Caco-2 (cell line): ENCODE measurements around the gene PTGS2. TPM values are rescaled to one million over a fixed set of nuclear protein-coding genes. Genes with fewer than 3 reads are reported as not detected.

Experiments
- BruUV-seq: library from RNA; stranded (reverse); fragments of 400-500 nt; replicated peaks from 2 replicates; lab custom pipeline; 2021; lab: Mats Ljungman, UMichigan
- CTCF ChIA-PET: fragments of 300-600 bp; sonication (Branson Sonifier 250); formaldehyde crosslinking; loops from one replicate; lab custom pipeline; 2022; ENCODE audit warnings: antibody characterized with exemption; lab: Charles Lee
- POLR2A ChIA-PET: fragments of 300-600 bp; sonication (Branson Sonifier 250); formaldehyde crosslinking; loops from one replicate; lab custom pipeline; 2022; ENCODE audit warnings: antibody characterized with exemption; lab: Charles Lee
- DNase-seq, 2 experiments: peaks; one replicate each; pipeline versions ENCODE4 v3.0.0 to v3.0.0-alpha.2; 2020 to 2022
- H3K27me3 ChIP-seq: replicated peaks from 2 replicates; pipeline ENCODE4 v1.6.0; 2011; ENCODE audit warnings: low read length; ENCODE audit not compliant: control insufficient read depth, insufficient read depth
- H3K36me3 ChIP-seq: 2 replicates; pipeline ENCODE4 v1.5.1; 2011; ENCODE audit warnings: low read length; ENCODE audit not compliant: control insufficient read depth, insufficient read depth
- H3K4me1 ChIP-seq: fragments of 250-450 bp; sonication (Bioruptor Pico); 2 replicates; pipeline ENCODE4 v1.5.1; 2020; ENCODE audit warnings: mild to moderate bottlenecking
- H3K4me3 ChIP-seq: 2 replicates; pipeline ENCODE4 v1.5.1; 2011; ENCODE audit warnings: low read depth, mild to moderate bottlenecking, control low read depth, low read length
- H3K9me3 ChIP-seq: fragments of 250-450 bp; sonication (Bioruptor Pico); 2 replicates; pipeline ENCODE4 v1.5.1; 2020; ENCODE audit warnings: mild to moderate bottlenecking, moderate library complexity
- H3K27ac Mint-ChIP-seq: one replicate; pipeline ENCODE4 v1.8.0; 2022; ENCODE audit warnings: mixed read lengths; ENCODE audit not compliant: unreplicated experiment
- H3K27me3 Mint-ChIP-seq: one replicate; pipeline ENCODE4 v1.8.0; 2022; ENCODE audit warnings: mixed read lengths; ENCODE audit not compliant: insufficient read depth, unreplicated experiment
- H3K36me3 Mint-ChIP-seq: one replicate; pipeline ENCODE4 v1.8.0; 2022; ENCODE audit warnings: mild to moderate bottlenecking, mixed read lengths; ENCODE audit not compliant: insufficient read depth, unreplicated experiment
- H3K4me1 Mint-ChIP-seq: one replicate; pipeline ENCODE4 v1.8.0; 2022; ENCODE audit warnings: low read depth, mixed read lengths; ENCODE audit not compliant: unreplicated experiment
- H3K4me3 Mint-ChIP-seq: one replicate; pipeline ENCODE4 v1.8.0; 2022; ENCODE audit warnings: mild to moderate bottlenecking, moderate library complexity, mixed read lengths; ENCODE audit not compliant: unreplicated experiment
- H3K9me3 Mint-ChIP-seq: one replicate; pipeline ENCODE4 v1.8.0; 2022; ENCODE audit warnings: mixed read lengths; ENCODE audit not compliant: unreplicated experiment
- intact Hi-C: fragments of 100-400 bp; cut with micrococcal nuclease; formaldehyde crosslinking; loops from one replicate; pipeline ENCODE4 v1.10.0; 2022; ENCODE audit not compliant: unreplicated experiment
- total RNA-seq: library from RNA; stranded (reverse); gene quantifications from 2 replicates; pipeline ENCODE4 v1.2.3, GENCODE V29; 2022
- TF ChIP-seq, protein P1 (sequence below), 2 experiments: fragments of 200-600 bp in 1 of 2; IDR thresholded peaks; 1 replicate in 1 of 2; 2 replicates in 1 of 2; pipeline versions ENCODE4 v1.5.1 to v1.8.0; 2011 to 2022; ENCODE audit warnings: antibody characterized with exemption in 1 of 2, control low read depth in 1 of 2, inconsistent platforms in 1 of 2, low read depth in 1 of 2, low read length in 1 of 2, mild to moderate bottlenecking in 1 of 2, moderate library complexity in 1 of 2; ENCODE audit not compliant: insufficient read depth in 1 of 2, severe bottlenecking in 1 of 2, unreplicated experiment in 1 of 2

PTGS2 gene
- total RNA-seq, 1 experiment from 2014 or later, result 18.4 TPM

DNA sequence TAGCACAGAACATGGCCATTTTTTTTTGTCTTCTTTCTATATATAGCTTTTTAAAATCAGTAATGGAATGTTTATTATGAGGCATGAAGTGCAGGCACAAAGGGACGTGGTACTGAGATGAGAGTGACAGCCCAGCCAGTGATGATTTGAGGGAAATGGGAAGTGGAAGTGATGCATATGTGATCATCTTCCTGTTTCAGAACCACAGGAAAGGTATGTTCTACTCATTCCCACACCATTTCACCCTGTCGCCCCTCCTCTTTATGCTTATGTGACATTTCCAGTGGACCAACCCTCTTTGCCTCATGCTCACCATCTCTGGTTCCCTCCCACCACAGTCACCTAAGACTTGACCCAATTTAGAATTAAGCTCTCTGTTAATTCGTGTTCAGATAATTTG is 24.3 kb downstream of the PTGS2 start:
- H3K36me3 Mint-ChIP-seq, result peaks cover 6% of the 10 kb centered on the region
- BruUV-seq, result no TSS peak
- Histone ChIP-seq H3K27me3 (no peaks in the 10 kb centered on the region), H3K4me3 (no peak overlapping the region), H3K36me3 (no peaks in the 10 kb centered on the region), H3K9me3 (no peaks in the 10 kb centered on the region), H3K4me1 (no peaks in the 10 kb centered on the region)
- CTCF ChIA-PET, result no interaction called here
- no peaks in the 10 kb centered on the region for H3K4me1 Mint-ChIP-seq
- H3K4me3 Mint-ChIP-seq, result no peak overlapping the region
- no peaks in the 10 kb centered on the region for H3K27me3 Mint-ChIP-seq
- peaks cover 12% of the 10 kb centered on the region for H3K9me3 Mint-ChIP-seq
- TF ChIP-seq, protein P1, sequence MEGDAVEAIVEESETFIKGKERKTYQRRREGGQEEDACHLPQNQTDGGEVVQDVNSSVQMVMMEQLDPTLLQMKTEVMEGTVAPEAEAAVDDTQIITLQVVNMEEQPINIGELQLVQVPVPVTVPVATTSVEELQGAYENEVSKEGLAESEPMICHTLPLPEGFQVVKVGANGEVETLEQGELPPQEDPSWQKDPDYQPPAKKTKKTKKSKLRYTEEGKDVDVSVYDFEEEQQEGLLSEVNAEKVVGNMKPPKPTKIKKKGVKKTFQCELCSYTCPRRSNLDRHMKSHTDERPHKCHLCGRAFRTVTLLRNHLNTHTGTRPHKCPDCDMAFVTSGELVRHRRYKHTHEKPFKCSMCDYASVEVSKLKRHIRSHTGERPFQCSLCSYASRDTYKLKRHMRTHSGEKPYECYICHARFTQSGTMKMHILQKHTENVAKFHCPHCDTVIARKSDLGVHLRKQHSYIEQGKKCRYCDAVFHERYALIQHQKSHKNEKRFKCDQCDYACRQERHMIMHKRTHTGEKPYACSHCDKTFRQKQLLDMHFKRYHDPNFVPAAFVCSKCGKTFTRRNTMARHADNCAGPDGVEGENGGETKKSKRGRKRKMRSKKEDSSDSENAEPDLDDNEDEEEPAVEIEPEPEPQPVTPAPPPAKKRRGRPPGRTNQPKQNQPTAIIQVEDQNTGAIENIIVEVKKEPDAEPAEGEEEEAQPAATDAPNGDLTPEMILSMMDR (IDR thresholded peaks at IDR 0.05; ENCODE audit: insufficient read depth in 1 of 2, low read depth in 1 of 2, low read length in 1 of 2, severe bottlenecking in 1 of 2, unreplicated experiment in 1 of 2), result no peak
- DNase-seq, result no peak
- intact Hi-C loops, result no loop called here
- H3K27ac Mint-ChIP-seq, result no peak overlapping the region
- POLR2A ChIA-PET, result no interaction called here

DNA sequence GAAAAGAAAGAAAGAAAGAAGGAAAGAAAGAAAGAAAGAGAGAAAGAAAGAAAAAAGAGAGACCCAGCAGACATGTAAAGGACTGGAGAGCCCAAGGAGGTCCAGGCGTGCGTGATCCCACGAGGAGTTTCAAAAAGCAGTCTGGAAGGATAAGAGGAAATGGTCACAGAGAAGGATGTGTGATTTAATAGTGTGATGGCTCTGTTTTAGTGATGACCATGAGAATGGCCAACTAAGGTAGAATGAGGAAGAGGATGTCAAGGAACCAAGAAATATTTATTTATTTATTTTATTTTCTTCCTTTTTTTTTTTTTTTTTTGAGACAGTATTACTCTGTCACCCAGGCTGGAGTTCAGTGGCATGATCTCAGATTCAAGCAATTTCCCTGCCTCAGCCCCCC is 25.5 kb downstream of the PTGS2 start:
- Mint-ChIP-seq H3K4me3 (no peak overlapping the region), H3K36me3 (peaks cover 6% of the 10 kb centered on the region), H3K4me1 (no peaks in the 10 kb centered on the region), H3K27me3 (no peaks in the 10 kb centered on the region), H3K27ac (no peak overlapping the region), H3K9me3 (peaks cover 12% of the 10 kb centered on the region)
- no peaks in the 10 kb centered on the region for H3K9me3 ChIP-seq
- intact Hi-C loops, result no loop called here
- DNase-seq, result no peak
- ChIA-PET CTCF (no interaction called here), POLR2A (no interaction called here)
- H3K4me3 ChIP-seq, result no peak overlapping the region
- no peaks in the 10 kb centered on the region for H3K36me3 ChIP-seq
- no peaks in the 10 kb centered on the region for H3K27me3 ChIP-seq
- BruUV-seq, result no TSS peak
- TF ChIP-seq, protein P1 (IDR thresholded peaks at IDR 0.05; ENCODE audit: insufficient read depth in 1 of 2, low read depth in 1 of 2, low read length in 1 of 2, severe bottlenecking in 1 of 2, unreplicated experiment in 1 of 2), result no peak
- H3K4me1 ChIP-seq, result no peaks in the 10 kb centered on the region

DNA sequence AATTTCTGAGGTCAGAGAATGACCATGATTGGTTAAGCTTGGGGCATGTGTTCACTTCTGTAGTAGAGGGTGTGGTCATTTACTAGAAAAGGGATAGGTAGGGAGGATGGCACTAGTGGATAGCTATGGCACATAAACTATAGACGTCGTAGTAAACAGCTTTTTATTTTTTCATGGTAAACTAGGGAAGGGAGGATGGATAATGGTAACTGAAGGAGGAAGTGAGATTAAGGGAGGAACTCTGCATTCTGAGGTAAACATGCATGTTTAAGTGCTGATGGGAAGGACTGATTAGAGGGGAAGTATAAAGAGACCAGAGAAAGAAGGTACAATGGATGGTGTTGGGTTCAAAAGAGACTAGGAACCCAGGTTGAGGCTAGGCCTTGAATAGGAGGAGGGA is 26.9 kb downstream of the PTGS2 start:
- Mint-ChIP-seq H3K4me3 (no peak overlapping the region), H3K4me1 (no peaks in the 10 kb centered on the region), H3K36me3 (peaks cover 6% of the 10 kb centered on the region), H3K27me3 (no peaks in the 10 kb centered on the region), H3K27ac (peak overlapping the region; percentile 2), H3K9me3 (peaks cover 12% of the 10 kb centered on the region)
- intact Hi-C loops, result no loop called here
- BruUV-seq, result no TSS peak
- Histone ChIP-seq H3K36me3 (no peaks in the 10 kb centered on the region), H3K27me3 (no peaks in the 10 kb centered on the region), H3K4me3 (no peak overlapping the region), H3K9me3 (no peaks in the 10 kb centered on the region), H3K4me1 (no peaks in the 10 kb centered on the region)
- no peak for DNase-seq
- TF ChIP-seq, protein P1 (IDR thresholded peaks at IDR 0.05; ENCODE audit: insufficient read depth in 1 of 2, low read depth in 1 of 2, low read length in 1 of 2, severe bottlenecking in 1 of 2, unreplicated experiment in 1 of 2), result no peak
- POLR2A ChIA-PET, result no interaction called here
- CTCF ChIA-PET, result no interaction called here
